GM12801 (cell line): Measurements from ENCODE around the gene ID1.

ENCODE experiments used
- TF ChIP-seq, protein P1 (sequence below): IDR thresholded peaks from one replicate; pipeline ENCODE4 v1.5.1; 2011; ENCODE audit warnings: control low read depth; ENCODE audit not compliant: insufficient read length; ENCODE audit errors: extremely low read depth

Gene ID1

DNA sequence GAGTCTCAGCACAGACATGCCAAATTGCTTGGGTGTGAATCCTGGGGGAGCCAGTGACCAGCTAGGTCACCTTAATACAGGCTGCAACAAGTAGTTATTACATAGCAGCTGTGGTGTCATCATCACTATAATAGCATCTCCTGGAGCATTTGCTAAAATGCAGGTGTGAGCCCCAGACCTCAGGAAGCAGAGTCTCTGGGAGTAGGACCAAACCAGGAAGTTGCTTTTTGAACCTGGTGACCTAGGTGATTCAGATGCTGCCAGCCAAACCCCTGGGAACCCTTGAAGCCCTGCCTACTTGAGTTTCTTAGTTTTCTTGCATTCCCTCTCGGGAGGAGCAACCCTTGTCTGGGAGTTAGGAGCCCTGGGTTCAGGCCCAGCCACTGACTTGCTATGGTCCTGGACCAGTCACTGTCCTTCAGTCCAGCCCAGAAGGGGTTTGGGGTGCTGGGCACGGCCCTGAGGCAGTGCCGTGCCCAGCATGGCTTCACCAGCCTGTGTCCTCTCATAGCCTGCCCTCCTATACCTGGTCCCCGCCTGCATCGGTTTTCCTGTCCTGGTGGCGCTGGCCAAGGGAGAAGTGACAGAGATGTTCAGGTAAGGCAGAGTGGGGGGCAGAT, 39.3 kb upstream of the ID1 start:
- TF ChIP-seq, protein P1, sequence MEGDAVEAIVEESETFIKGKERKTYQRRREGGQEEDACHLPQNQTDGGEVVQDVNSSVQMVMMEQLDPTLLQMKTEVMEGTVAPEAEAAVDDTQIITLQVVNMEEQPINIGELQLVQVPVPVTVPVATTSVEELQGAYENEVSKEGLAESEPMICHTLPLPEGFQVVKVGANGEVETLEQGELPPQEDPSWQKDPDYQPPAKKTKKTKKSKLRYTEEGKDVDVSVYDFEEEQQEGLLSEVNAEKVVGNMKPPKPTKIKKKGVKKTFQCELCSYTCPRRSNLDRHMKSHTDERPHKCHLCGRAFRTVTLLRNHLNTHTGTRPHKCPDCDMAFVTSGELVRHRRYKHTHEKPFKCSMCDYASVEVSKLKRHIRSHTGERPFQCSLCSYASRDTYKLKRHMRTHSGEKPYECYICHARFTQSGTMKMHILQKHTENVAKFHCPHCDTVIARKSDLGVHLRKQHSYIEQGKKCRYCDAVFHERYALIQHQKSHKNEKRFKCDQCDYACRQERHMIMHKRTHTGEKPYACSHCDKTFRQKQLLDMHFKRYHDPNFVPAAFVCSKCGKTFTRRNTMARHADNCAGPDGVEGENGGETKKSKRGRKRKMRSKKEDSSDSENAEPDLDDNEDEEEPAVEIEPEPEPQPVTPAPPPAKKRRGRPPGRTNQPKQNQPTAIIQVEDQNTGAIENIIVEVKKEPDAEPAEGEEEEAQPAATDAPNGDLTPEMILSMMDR, result no peak

DNA sequence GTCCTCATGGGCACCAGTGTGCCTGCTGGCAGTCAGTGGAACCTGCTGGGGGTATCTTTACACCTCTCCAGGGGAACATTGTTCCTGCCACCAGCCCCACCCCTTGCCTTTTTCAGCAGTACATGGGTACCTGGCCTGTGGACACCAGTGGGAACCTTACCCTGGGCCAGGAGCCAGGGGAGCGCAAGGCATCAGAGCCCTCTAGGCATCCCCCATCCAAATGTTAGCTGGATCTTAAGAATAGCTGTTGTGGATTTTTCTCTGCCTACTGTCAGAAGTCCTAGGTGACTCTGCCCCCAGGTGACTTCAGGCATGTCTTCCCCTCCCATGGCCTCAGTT, 38.8 kb upstream of the ID1 start:
- TF ChIP-seq, protein P1, result no peak

DNA sequence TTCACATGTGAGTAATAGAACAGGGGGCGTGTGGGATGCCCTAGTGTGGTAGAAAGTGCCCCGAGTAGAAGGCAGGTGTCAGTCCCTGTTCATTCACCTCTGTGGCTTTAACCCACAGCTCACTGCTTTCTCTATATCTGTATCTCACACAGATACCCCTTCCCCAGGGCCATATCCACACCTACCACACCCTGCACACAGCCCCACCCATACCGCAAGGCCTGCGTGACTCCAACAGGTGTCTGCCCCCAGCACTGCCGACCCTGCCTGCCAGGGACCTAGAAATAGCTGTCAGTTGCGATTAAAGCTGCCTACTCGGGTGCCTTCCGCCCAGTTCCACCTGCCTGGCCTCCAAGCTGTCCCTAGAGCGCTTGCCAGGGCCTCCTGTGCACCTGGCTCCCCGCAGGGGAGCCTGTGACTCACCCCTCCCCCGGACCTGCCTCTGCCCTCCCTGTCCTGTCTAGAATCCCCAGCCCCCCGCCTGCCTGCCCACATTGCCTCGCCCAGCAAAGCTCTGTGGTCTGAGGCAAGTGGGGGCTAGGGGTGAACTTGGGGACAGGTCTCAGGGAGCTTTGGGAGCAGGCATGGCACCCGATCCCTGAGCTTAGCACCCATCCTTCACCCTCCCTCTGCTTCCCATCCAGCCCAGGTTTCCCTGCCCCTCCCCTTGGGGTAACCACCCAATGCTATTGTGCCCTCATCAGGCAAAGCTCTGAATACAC, 38.3 kb upstream of the ID1 start:
- TF ChIP-seq, protein P1, result no peak

DNA sequence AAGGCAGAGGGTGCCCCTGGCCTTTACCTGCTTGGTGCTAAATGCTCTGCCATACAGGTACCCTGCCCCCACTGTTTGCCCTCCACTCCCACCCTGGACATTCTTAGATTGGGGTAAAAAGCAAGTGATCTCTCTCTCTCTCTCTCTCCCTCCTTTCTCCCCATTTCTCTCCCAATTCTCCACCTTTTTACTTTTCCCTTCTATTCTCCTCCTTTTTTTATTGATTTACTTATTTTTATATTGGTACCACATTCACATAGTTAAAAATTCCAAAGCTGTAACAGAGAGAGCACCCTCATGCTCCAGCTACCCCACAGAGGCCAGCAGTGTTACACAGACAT, 37.7 kb upstream of the ID1 start:
- TF ChIP-seq, protein P1, result no peak

DNA sequence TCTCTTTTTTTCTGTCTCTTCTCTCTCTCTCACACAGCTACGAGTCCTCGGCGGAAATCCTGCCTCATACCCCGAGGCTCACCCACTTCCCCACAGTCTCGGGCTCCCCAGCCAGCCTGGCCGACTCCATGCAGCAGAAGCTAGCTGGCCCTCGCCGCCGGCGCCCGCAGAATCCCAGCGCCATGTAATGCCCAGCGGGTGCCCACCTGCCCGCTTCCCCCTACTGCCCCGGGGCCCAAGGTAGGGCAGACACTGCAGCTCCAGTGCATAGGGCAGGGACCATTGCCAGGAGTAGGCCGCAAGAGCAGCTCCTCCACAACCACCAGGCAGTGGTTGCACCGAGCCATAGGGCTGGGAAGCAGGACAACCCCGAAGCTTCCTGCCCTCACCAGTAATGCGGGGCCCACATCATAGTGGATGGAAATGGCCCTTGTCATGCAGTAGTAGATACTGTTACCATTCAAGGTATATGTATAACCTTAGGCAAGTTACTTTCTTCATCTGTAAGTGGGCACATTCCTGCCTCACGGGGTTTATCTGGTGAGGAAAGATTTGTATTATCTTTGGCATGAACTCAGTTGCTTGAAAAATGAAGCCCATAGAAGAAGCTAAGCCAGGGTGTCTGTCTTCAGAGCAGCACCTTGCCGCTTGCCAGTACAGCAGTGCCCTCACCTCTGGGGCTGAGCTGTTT, 36.9 kb upstream of the ID1 start:
- TF ChIP-seq, protein P1, result no peak

DNA sequence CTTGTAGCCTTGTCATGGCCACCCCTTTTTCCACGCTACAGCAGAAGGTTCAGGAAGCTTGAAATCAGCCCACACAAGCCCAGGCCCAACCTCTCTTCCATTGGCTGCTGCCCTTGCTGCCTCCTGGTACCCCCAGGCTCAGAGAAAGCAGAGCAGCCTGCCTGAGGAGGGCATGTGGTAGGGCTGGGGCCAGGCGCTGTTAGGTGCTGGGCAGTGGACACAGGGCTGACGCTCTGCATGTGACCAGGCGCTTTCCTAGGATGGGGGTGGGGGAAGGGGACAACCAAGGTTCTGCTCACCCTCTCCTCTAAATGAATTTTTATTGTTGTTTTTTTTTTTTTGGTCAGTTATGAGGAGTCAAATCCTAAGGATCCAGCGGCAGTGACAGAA, 36.3 kb upstream of the ID1 start:
- TF ChIP-seq, protein P1, result no peak

DNA sequence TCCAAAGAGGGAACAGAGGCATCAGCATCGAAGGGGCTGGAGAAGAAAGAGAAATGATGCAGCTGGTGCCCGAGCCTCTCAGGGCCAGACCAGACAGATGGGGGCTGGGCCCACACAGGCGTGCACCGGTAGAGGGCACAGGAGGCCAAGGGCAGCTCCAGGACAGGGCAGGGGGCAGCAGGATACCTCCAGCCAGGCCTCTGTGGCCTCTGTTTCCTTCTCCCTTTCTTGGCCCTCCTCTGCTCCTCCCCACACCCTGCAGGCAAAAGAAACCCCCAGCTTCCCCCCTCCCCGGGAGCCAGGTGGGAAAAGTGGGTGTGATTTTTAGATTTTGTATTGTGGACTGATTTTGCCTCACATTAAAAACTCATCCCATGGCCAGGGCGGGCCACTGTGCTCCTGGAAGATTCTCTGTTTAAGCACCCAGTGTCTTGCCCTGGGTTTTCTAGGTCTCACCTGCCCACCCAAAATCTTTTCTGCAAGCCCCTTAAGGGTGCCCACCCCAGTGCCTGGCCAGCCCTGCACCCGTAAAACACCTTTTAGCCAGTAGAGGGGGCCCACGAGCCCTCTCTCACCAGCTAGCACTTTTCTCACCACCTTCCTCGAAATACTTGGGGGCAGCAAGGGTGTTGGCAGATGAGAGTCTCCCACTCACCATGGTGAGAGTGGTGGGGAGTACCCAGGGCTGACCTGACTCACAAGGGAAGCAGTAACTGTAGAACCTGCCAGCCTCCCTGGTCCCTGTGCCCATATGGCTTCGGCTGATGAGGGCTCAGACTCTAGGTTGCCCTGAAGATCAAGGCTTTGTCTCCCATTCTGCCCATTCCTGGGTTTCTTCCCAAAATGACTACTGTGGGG, 35.7 kb upstream of the ID1 start:
- TF ChIP-seq, protein P1, result no peak
